Measurements from ENCODE around the gene LHCGR. TPM values are rescaled to one million over a fixed set of nuclear protein-coding genes. Genes with fewer than 3 reads are reported as not detected.
A peak's percentile ranks its signal among the peaks of the same experiment; 100 is the strongest.

The LHCGR gene
- total and polyA plus RNA-seq, 2 experiments from 2014 or later: 0.23 TPM; not detected in 1

DNA sequence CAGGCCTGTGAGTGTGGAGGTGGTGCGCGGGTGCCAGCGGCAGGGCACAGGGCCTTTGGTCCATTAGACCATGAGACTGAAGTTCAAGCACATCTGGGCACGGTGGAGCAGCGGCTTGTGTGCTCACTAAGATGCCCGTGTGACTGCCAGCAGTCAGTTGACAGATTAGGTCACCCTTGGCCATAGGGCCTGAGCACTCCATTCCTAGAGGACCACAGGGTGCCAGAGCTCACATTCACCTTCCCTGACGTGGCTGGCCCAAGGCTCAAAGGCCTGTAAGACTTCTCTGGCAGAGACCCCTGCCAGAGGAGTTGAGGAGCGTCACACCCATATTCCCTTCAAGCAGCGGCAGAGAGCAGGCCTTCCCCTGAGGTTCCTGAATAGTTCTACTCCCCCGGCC lies 650 bp downstream of the LHCGR start:
- no peaks in the 10 kb centered on the region for H3K36me3 ChIP-seq (replicated peaks; ENCODE audit: insufficient read depth, low read depth)
- 88% methylated on average over 10 of the region's 10 CpGs for WGBS (ENCODE audit: low lambda C conversion rate, missing lambda C conversion rate)
- no peaks in the 10 kb centered on the region for H4K20me1 ChIP-seq (ENCODE audit: insufficient read depth, poor library complexity, severe bottlenecking)
- peak overlapping the region; percentile 79 for H3K4me2 ChIP-seq
- no peaks in the 10 kb centered on the region for H3K9me2 ChIP-seq (replicated peaks; ENCODE audit: insufficient read depth)
- H3K4me1 ChIP-seq (ENCODE audit: insufficient read depth): peaks cover 4% of the 10 kb centered on the region
- H3K79me2 ChIP-seq: no peaks in the 10 kb centered on the region
- no peak for DNase-seq (ENCODE audit: low spot score)
- H3K9me3 ChIP-seq (ENCODE audit: low read depth): no peaks in the 10 kb centered on the region
- no peak overlapping the region for H3K27ac ChIP-seq
- no peak overlapping the region for H2AFZ ChIP-seq
- peaks cover 19% of the 10 kb centered on the region for H3K27me3 ChIP-seq
- TF ChIP-seq, protein P1, sequence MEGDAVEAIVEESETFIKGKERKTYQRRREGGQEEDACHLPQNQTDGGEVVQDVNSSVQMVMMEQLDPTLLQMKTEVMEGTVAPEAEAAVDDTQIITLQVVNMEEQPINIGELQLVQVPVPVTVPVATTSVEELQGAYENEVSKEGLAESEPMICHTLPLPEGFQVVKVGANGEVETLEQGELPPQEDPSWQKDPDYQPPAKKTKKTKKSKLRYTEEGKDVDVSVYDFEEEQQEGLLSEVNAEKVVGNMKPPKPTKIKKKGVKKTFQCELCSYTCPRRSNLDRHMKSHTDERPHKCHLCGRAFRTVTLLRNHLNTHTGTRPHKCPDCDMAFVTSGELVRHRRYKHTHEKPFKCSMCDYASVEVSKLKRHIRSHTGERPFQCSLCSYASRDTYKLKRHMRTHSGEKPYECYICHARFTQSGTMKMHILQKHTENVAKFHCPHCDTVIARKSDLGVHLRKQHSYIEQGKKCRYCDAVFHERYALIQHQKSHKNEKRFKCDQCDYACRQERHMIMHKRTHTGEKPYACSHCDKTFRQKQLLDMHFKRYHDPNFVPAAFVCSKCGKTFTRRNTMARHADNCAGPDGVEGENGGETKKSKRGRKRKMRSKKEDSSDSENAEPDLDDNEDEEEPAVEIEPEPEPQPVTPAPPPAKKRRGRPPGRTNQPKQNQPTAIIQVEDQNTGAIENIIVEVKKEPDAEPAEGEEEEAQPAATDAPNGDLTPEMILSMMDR (IDR thresholded peaks at IDR 0.05; ENCODE audit: poor library complexity): no peak
- TF ChIP-seq EZH2phosphoT487 (IDR thresholded peaks at IDR 0.05; ENCODE audit: low read depth, severe bottlenecking, unreplicated experiment): no peak
- no peak for TF ChIP-seq EZH2 (IDR thresholded peaks at IDR 0.05; ENCODE audit: borderline replicate concordance)
- no peak overlapping the region for H3K4me3 ChIP-seq

DNA sequence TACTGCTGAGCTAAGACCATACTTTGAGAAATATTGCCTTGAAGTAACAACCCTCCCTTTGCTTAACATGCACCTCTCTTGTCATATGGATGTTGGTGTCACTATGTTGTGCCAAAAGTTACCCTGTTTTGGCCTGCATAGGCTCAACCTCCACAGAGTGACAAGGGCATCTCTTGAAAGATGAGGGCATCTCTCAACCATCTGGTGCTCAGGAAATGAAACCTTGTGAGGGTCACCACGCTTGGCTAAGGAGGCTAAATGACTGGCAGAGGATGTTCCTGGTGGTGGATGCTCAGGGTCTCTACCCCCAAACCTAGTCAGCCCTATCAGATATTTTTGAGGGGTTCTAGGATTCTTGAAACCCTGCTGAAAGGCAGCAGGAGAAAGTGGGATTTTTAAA lies 2.3 kb downstream of the LHCGR start:
- Histone ChIP-seq H4K20me1 (ENCODE audit: insufficient read depth, poor library complexity, severe bottlenecking) (no peaks in the 10 kb centered on the region), H3K4me2 (no peak overlapping the region), H3K9me2 (replicated peaks; ENCODE audit: insufficient read depth) (no peaks in the 10 kb centered on the region), H3K79me2 (no peaks in the 10 kb centered on the region), H3K27me3 (peaks cover 19% of the 10 kb centered on the region), H3K4me1 (ENCODE audit: insufficient read depth) (peaks cover 4% of the 10 kb centered on the region), H2AFZ (no peak overlapping the region), H3K27ac (no peak overlapping the region), H3K4me3 (no peak overlapping the region), H3K9me3 (ENCODE audit: low read depth) (no peaks in the 10 kb centered on the region), H3K36me3 (replicated peaks; ENCODE audit: insufficient read depth, low read depth) (no peaks in the 10 kb centered on the region)
- DNase-seq (ENCODE audit: low spot score): no peak
- 96% methylated on average over 1 of the region's 1 CpG for WGBS (ENCODE audit: low lambda C conversion rate, missing lambda C conversion rate)
- TF ChIP-seq, protein P1 (IDR thresholded peaks at IDR 0.05; ENCODE audit: poor library complexity): no peak
- TF ChIP-seq EZH2phosphoT487 (IDR thresholded peaks at IDR 0.05; ENCODE audit: low read depth, severe bottlenecking, unreplicated experiment) (no peak), EZH2 (IDR thresholded peaks at IDR 0.05; ENCODE audit: borderline replicate concordance) (no peak)

DNA sequence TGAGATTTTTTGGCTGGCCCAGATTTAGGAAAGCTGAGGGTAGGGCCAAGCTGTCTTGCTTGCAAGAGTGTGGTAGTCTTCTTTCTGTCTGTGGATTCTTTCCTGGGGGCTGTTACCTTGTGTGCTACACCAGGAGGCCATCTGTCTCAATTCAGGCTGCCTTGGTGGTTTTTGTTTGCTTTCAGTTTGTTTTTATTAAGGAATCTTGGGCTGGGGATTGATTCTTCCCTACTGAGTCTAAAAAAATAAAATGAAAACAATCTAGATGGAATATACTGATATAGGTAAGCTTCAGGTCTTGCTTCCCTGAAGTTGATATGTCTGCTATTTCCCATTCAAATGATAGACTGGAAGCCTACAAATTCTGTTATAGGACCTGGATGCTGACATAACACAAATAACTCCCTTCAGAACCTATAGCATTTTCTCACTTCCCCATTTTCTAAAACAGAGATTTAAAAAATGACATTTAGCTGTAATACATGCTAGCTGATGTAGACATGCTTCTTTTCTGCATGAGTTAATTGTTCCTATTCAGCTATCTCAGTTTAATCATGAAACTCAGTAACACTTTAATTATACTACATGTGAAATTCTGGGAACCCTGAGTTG lies 5.3 kb downstream of the LHCGR start:
- no peak for DNase-seq (ENCODE audit: low spot score)
- H3K36me3 ChIP-seq (replicated peaks; ENCODE audit: insufficient read depth, low read depth): no peaks in the 10 kb centered on the region
- peaks cover 9% of the 10 kb centered on the region for H3K27me3 ChIP-seq
- H3K4me2 ChIP-seq: no peak overlapping the region
- TF ChIP-seq EZH2phosphoT487 (IDR thresholded peaks at IDR 0.05; ENCODE audit: low read depth, severe bottlenecking, unreplicated experiment): no peak
- TF ChIP-seq EZH2 (IDR thresholded peaks at IDR 0.05; ENCODE audit: borderline replicate concordance): no peak
- TF ChIP-seq, protein P1 (IDR thresholded peaks at IDR 0.05; ENCODE audit: poor library complexity): no peak
- H3K79me2 ChIP-seq: no peaks in the 10 kb centered on the region
- H3K27ac ChIP-seq: no peak overlapping the region
- H2AFZ ChIP-seq: no peak overlapping the region
- no peaks in the 10 kb centered on the region for H4K20me1 ChIP-seq (ENCODE audit: insufficient read depth, poor library complexity, severe bottlenecking)
- H3K4me1 ChIP-seq (ENCODE audit: insufficient read depth): peaks cover 3% of the 10 kb centered on the region
- H3K4me3 ChIP-seq: no peak overlapping the region
- no peaks in the 10 kb centered on the region for H3K9me3 ChIP-seq (ENCODE audit: low read depth)
- H3K9me2 ChIP-seq (replicated peaks; ENCODE audit: insufficient read depth): no peaks in the 10 kb centered on the region

All from hepatocyte (in vitro differentiated cells).